ENCODE measurements around the gene SDK1. TPM values are rescaled to one million over a fixed set of nuclear protein-coding genes. Genes with fewer than 3 reads are reported as not detected.

The SDK1 gene
- total and polyA plus RNA-seq, 2 experiments from 2014 or later, result not detected

- Histone ChIP-seq H3K36me3 (ENCODE audit: low read depth) (no peaks in the 10 kb centered on the region), H3K4me3 (no peak overlapping the region), H3K27ac (no peak overlapping the region), H3K9me3 (ENCODE audit: low read depth) (no peaks in the 10 kb centered on the region), H3K27me3 (replicated peaks; ENCODE audit: insufficient read depth) (no peaks in the 10 kb centered on the region), H3K4me1 (ENCODE audit: insufficient read depth) (no peaks in the 10 kb centered on the region), H3K79me2 (ENCODE audit: insufficient read depth) (no peaks in the 10 kb centered on the region), H2AFZ (no peak overlapping the region), H3K9ac (no peak overlapping the region), H3K9me2 (ENCODE audit: insufficient read depth) (no peaks in the 10 kb centered on the region), H4K20me1 (ENCODE audit: insufficient read depth) (no peaks in the 10 kb centered on the region), H3F3A (ENCODE audit: insufficient read depth) (no peaks in the 10 kb centered on the region), H3K4me2 (ENCODE audit: unreplicated experiment) (no peak overlapping the region)
- in situ Hi-C loops (cut with MboI), result no loop called here
- 65 to 66% methylated on average over 10 of the region's 10 CpGs for WGBS, 2 experiments (ENCODE audit: low coverage in 1 of 2, low lambda C conversion rate in 2 of 2, missing lambda C conversion rate in 2 of 2)
- no peak for DNase-seq
- TF ChIP-seq EZH2 (IDR thresholded peaks at IDR 0.05; ENCODE audit: insufficient read depth, poor library complexity, severe bottlenecking) (no peak), EZH2phosphoT487 (IDR thresholded peaks at IDR 0.05; ENCODE audit: insufficient read depth, low read depth) (no peak)
Observed at GRCh38 chr7:3649678-3650440, 348.8 kb downstream of the SDK1 start.

GRCh38 chr7:3650844-3651243 lies 349.8 kb downstream of the SDK1 start:
- Histone ChIP-seq H3K27ac (no peak overlapping the region), H3F3A (ENCODE audit: insufficient read depth) (no peaks in the 10 kb centered on the region), H3K4me2 (ENCODE audit: unreplicated experiment) (no peak overlapping the region), H3K9me2 (ENCODE audit: insufficient read depth) (no peaks in the 10 kb centered on the region), H3K79me2 (ENCODE audit: insufficient read depth) (no peaks in the 10 kb centered on the region), H3K9me3 (ENCODE audit: low read depth) (no peaks in the 10 kb centered on the region), H2AFZ (no peak overlapping the region), H4K20me1 (ENCODE audit: insufficient read depth) (no peaks in the 10 kb centered on the region), H3K36me3 (ENCODE audit: low read depth) (no peaks in the 10 kb centered on the region), H3K27me3 (replicated peaks; ENCODE audit: insufficient read depth) (no peaks in the 10 kb centered on the region), H3K9ac (no peak overlapping the region), H3K4me3 (no peak overlapping the region), H3K4me1 (ENCODE audit: insufficient read depth) (no peaks in the 10 kb centered on the region)
- TF ChIP-seq EZH2 (IDR thresholded peaks at IDR 0.05; ENCODE audit: insufficient read depth, poor library complexity, severe bottlenecking) (no peak), EZH2phosphoT487 (IDR thresholded peaks at IDR 0.05; ENCODE audit: insufficient read depth, low read depth) (no peak)
- no peak for DNase-seq
- in situ Hi-C loops (cut with MboI), result no loop called here
- 69 to 79% methylated on average over 2 of the region's 2 CpGs for WGBS, 2 experiments (ENCODE audit: low coverage in 1 of 2, low lambda C conversion rate in 2 of 2, missing lambda C conversion rate in 2 of 2)

- TF ChIP-seq EZH2 (IDR thresholded peaks at IDR 0.05; ENCODE audit: insufficient read depth, poor library complexity, severe bottlenecking), result no peak
- TF ChIP-seq EZH2phosphoT487 (IDR thresholded peaks at IDR 0.05; ENCODE audit: insufficient read depth, low read depth), result no peak
- H3K9me2 ChIP-seq (ENCODE audit: insufficient read depth), result no peaks in the 10 kb centered on the region
- in situ Hi-C loops (cut with MboI), result no loop called here
- no peak overlapping the region for H3K27ac ChIP-seq
- H3K79me2 ChIP-seq (ENCODE audit: insufficient read depth), result no peaks in the 10 kb centered on the region
- no peaks in the 10 kb centered on the region for H3K9me3 ChIP-seq (ENCODE audit: low read depth)
- H3K27me3 ChIP-seq (replicated peaks; ENCODE audit: insufficient read depth), result no peaks in the 10 kb centered on the region
- H3K4me3 ChIP-seq, result no peak overlapping the region
- H3F3A ChIP-seq (ENCODE audit: insufficient read depth), result no peaks in the 10 kb centered on the region
- H2AFZ ChIP-seq, result no peak overlapping the region
- DNase-seq, result no peak
- no peak overlapping the region for H3K9ac ChIP-seq
- no peaks in the 10 kb centered on the region for H3K4me1 ChIP-seq (ENCODE audit: insufficient read depth)
- WGBS, 2 experiments (ENCODE audit: low coverage in 1 of 2, low lambda C conversion rate in 2 of 2, missing lambda C conversion rate in 2 of 2), result 54 to 70% methylated on average over 7 of the region's 7 CpGs
- H4K20me1 ChIP-seq (ENCODE audit: insufficient read depth), result no peaks in the 10 kb centered on the region
- H3K36me3 ChIP-seq (ENCODE audit: low read depth), result no peaks in the 10 kb centered on the region
- H3K4me2 ChIP-seq (ENCODE audit: unreplicated experiment), result no peak overlapping the region
Observed at GRCh38 chr7:3655635-3656034, 354.6 kb downstream of the SDK1 start.

DNA sequence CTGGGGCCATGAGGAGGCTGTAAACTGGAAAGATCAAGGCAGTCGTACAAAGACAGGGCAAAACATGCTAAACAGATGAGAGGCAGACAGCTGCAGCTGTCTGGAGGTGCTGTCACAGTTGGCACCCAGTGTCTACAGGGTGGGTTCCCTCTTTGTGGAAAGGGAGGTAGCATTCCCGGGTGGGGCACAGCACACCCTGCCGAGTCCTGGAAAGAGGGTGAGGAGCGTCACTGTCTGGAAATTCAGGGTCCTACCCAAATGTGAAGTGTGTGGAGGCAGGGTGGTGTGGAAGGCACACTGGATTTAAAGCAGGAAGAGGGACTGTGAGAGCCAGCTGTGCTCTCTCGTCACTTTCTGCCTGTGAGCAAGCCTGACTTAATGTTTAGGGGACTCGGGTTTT lies 356.2 kb downstream of the SDK1 start:
- H3K4me3 ChIP-seq, result no peak overlapping the region
- no peaks in the 10 kb centered on the region for H4K20me1 ChIP-seq (ENCODE audit: insufficient read depth)
- DNase-seq, result no peak
- H3K79me2 ChIP-seq (ENCODE audit: insufficient read depth), result no peaks in the 10 kb centered on the region
- H3K9ac ChIP-seq, result no peak overlapping the region
- no peaks in the 10 kb centered on the region for H3K27me3 ChIP-seq (replicated peaks; ENCODE audit: insufficient read depth)
- no peak overlapping the region for H3K27ac ChIP-seq
- H3K36me3 ChIP-seq (ENCODE audit: low read depth), result no peaks in the 10 kb centered on the region
- no peaks in the 10 kb centered on the region for H3K4me1 ChIP-seq (ENCODE audit: insufficient read depth)
- no peaks in the 10 kb centered on the region for H3K9me3 ChIP-seq (ENCODE audit: low read depth)
- no peaks in the 10 kb centered on the region for H3F3A ChIP-seq (ENCODE audit: insufficient read depth)
- in situ Hi-C loops (cut with MboI), result no loop called here
- TF ChIP-seq EZH2phosphoT487 (IDR thresholded peaks at IDR 0.05; ENCODE audit: insufficient read depth, low read depth) (no peak), EZH2 (IDR thresholded peaks at IDR 0.05; ENCODE audit: insufficient read depth, poor library complexity, severe bottlenecking) (no peak)
- H3K9me2 ChIP-seq (ENCODE audit: insufficient read depth), result no peaks in the 10 kb centered on the region
- 15 to 18% methylated on average over 6 of the region's 6 CpGs for WGBS, 2 experiments (ENCODE audit: low coverage in 1 of 2, low lambda C conversion rate in 2 of 2, missing lambda C conversion rate in 2 of 2)
- no peak overlapping the region for H3K4me2 ChIP-seq (ENCODE audit: unreplicated experiment)
- H2AFZ ChIP-seq, result no peak overlapping the region

Data from GM23248 (cell line).